NCI-H2029 (cell line): ENCODE results near the gene ZC3H12C.

Experiments
- DNase-seq: peaks from one replicate; lab custom pipeline; 2025; lab: John Stamatoyannopoulos, UW

The ZC3H12C gene

GRCh38 chr11:110098645-110099044 lies 5.5 kb downstream of the ZC3H12C start:
- no peak for DNase-seq

- no peak for DNase-seq
Measured at GRCh38 chr11:110100476-110101240, 7.5 kb downstream of the ZC3H12C start.

GRCh38 chr11:110106713-110107274 lies 13.6 kb downstream of the ZC3H12C start:
- no peak for DNase-seq

GRCh38 chr11:110110854-110111253 lies 17.7 kb downstream of the ZC3H12C start:
- DNase-seq = no peak

- DNase-seq = no peak
Measured at GRCh38 chr11:110112457-110112856, 19.3 kb downstream of the ZC3H12C start.

- no peak for DNase-seq
Measured at GRCh38 chr11:110113505-110113904, 20.3 kb downstream of the ZC3H12C start.

GRCh38 chr11:110113973-110114372 lies 20.8 kb downstream of the ZC3H12C start:
- no peak for DNase-seq

- no peak for DNase-seq
Measured at GRCh38 chr11:110119317-110119716, 26.1 kb downstream of the ZC3H12C start.

GRCh38 chr11:110121204-110121603 lies 28.0 kb downstream of the ZC3H12C start:
- DNase-seq = no peak

- no peak for DNase-seq
Measured at GRCh38 chr11:110123003-110123402, 29.8 kb downstream of the ZC3H12C start.

- no peak for DNase-seq
Measured at GRCh38 chr11:110124605-110125004, 31.4 kb downstream of the ZC3H12C start.

GRCh38 chr11:110125632-110126031 lies 32.4 kb downstream of the ZC3H12C start:
- no peak for DNase-seq

GRCh38 chr11:110126936-110127335 lies 33.7 kb downstream of the ZC3H12C start:
- DNase-seq = no peak

GRCh38 chr11:110128161-110128560 lies 35.0 kb downstream of the ZC3H12C start:
- no peak for DNase-seq

GRCh38 chr11:110130642-110131238 lies 37.5 kb downstream of the ZC3H12C start:
- peak; percentile 90 for DNase-seq

GRCh38 chr11:110131386-110132123 lies 38.4 kb downstream of the ZC3H12C start:
- DNase-seq = no peak

GRCh38 chr11:110133160-110133559 lies 40.0 kb downstream of the ZC3H12C start:
- DNase-seq = no peak

GRCh38 chr11:110134110-110134509 lies 40.9 kb downstream of the ZC3H12C start:
- no peak for DNase-seq

- no peak for DNase-seq
Measured at GRCh38 chr11:110141812-110142211, 48.6 kb downstream of the ZC3H12C start.

GRCh38 chr11:110147962-110148709 lies 54.9 kb downstream of the ZC3H12C start:
- DNase-seq = no peak

GRCh38 chr11:110148775-110149744 lies 55.9 kb downstream of the ZC3H12C start:
- DNase-seq = no peak
